Measurements from ENCODE around the gene OR51A2. TPM values are rescaled to one million over a fixed set of nuclear protein-coding genes. Genes with fewer than 3 reads are reported as not detected.
"Not testable (repeated sequence)": the region's sequence is repeated elsewhere in the genome, so short reads cannot be mapped to it uniquely, and the experiment has no call there.

OR51A2 gene, protein sequence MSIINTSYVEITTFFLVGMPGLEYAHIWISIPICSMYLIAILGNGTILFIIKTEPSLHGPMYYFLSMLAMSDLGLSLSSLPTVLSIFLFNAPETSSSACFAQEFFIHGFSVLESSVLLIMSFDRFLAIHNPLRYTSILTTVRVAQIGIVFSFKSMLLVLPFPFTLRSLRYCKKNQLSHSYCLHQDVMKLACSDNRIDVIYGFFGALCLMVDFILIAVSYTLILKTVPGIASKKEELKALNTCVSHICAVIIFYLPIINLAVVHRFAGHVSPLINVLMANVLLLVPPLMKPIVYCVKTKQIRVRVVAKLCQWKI
- total RNA-seq = not detected in 2 replicates
- not detected for polyA plus RNA-seq (2012)

DNA sequence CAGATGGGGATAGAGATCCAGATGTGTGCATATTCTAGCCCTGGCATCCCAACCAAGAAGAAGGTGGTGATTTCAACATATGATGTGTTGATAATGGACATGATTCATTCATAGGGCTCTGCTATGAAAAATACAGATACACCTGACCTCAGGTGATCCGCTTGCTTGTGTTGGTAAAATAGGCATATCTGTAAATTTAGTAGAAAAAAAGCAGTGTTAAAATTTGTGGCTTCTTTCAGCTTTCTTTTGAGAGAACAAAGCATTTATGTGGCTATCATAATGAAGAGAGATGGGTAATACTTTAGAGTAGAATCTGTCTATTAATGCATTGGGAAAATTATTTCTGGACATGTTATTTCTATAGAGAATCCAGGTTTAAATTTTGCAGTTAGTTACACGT, at the start of gene OR51A2:
TSS of gene OR51A2 (minus strand) at position 101 of the 400 bp plus-strand sequence. CDS start at position 101, 0 bp downstream.
- DNase-seq (ENCODE audit: low read depth) = not testable (repeated sequence)

GRCh38 chr11:5004424-5005274, 49.1 kb upstream of the OR51A2 start:
- peak; percentile 73 for DNase-seq (ENCODE audit: low read depth)

- DNase-seq (ENCODE audit: low read depth) = no peak
These were observed 39.0 kb upstream of the OR51A2 start, which contains the start of gene OR51L1 for GRCh38 chr11:4994551-4994950. TSS of gene OR51L1 (plus strand) at chr11:4994851. CDS start at chr11:4998983, 4,132 bp downstream.

GRCh38 chr11:4991060-4991459, 35.5 kb upstream of the OR51A2 start:
- DNase-seq (ENCODE audit: low read depth) = peak; percentile 18

- no peak for DNase-seq (ENCODE audit: low read depth)
These were observed 28.3 kb upstream of the OR51A2 start for GRCh38 chr11:4983841-4984240.

DNA sequence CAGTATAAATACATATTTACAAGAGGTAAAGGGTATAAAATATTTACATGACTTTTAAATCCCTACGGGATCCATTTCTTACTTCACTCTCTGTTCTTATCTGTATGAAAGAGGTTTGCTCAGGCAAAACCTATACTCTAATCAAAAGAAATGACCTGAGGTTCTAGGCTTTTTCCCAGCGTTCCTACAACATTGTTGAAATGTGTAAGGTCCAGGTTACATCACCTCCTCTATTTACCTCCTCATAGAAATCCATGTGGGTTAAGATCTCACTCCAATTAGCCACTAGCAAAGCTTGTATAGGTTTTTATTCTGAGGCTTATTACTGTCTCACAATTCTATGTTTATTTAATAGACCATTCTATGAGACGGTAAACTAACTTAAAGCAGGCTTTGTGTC, 27.2 kb upstream of the OR51A2 start:
- DNase-seq (ENCODE audit: low read depth) = no peak

DNA sequence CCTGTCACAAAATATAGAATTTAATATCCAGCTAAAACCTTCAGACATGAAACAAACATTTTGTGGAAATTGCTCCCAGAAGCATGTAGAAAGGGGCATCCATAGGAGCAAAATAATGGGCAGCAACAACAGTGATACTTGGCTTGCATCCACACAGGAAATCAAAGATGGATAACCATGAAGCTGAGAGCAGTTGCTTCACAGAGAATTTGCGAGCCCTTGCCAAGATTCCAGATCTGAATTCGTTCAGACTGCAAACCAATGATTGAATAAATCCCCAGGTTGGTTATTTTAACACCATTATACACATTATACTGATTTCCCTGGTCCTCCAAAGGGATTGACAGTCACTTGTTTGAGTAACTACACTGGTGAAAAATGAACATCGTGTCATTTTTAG, 23.5 kb upstream of the OR51A2 start:
- DNase-seq (ENCODE audit: low read depth) = no peak

- no peak for DNase-seq (ENCODE audit: low read depth)
These were observed 19.9 kb upstream of the OR51A2 start for GRCh38 chr11:4975436-4975835.

- DNase-seq (ENCODE audit: low read depth) = peak; percentile 25
These were observed 7.3 kb upstream of the OR51A2 start for GRCh38 chr11:4962816-4963215.

- DNase-seq (ENCODE audit: low read depth) = no peak
These were observed 5.4 kb upstream of the OR51A2 start for GRCh38 chr11:4960877-4961276.

DNA sequence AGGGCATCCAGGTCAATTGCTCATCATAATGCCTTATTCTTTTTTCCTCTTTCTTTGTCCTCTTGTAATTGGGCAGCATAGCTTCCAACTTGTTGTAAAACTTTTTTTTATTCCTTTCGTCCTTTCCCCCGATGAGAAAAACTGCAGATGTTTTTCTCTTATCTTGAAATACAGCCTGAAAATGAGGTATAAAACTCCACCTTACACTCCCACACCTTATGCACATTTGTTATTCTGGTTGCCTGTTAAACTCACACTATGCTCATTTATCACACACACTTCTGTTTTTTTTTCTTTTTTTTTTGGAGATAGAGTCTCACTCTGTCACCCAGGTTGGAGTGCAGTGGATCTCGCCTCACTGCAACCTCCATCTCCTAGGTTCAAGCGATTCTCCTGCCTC, 1.9 kb upstream of the OR51A2 start:
- DNase-seq (ENCODE audit: low read depth) = no peak

DNA sequence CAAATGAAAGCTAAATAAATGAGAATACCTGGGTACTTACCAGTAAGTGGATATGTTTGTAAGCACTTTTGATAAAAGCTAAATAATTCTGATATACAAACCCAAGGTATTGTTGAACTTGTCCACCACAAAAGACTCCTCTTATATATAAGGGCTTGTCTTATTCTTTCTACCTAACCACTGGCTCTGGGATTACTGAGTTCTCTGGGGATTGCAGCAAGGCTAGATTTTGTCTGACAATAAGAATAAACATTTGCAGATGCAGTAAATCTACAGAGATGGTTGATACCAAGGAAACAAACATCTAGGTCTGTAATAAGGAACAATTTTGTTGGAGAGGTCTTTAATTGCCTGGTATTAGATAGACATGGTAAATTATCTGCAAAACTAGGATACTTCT, 8.0 kb downstream of the OR51A2 start, which contains the start of gene OR51A4:
TSS of gene OR51A4 (minus strand) at position 101 of the 400 bp plus-strand sequence. CDS start 505 bp downstream, outside the sequence.
- DNase-seq (ENCODE audit: low read depth) = no peak

GRCh38 chr11:4936745-4937144, 18.8 kb downstream of the OR51A2 start:
- DNase-seq (ENCODE audit: low read depth) = no peak

GRCh38 chr11:4932751-4933150, 22.8 kb downstream of the OR51A2 start:
- no peak for DNase-seq (ENCODE audit: low read depth)

- no peak for DNase-seq (ENCODE audit: low read depth)
These were observed 28.9 kb downstream of the OR51A2 start for GRCh38 chr11:4926608-4927007.

DNA sequence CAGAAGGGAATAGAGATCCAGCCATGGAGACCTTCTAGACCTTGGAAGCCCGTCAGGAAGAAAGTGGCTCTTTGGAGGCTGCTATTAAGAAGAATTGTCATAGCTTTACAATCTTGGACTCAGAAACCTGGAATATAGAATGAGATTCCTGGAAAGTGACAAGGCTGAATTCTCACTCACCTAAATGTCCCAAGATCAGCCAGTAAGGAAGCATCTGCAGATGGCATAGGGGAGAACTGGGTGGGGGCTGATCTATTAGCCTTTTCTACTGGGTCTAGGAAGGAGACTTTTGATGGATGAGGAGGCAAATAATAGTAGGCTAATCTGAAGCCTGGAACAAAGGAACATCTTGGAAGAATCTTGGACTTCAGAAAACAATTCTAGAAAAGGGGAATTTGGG, 31.3 kb downstream of the OR51A2 start, which contains the start of gene OR51G1:
TSS of gene OR51G1 (minus strand) at position 101 of the 400 bp plus-strand sequence. CDS start at position 101, 0 bp downstream.
- DNase-seq (ENCODE audit: low read depth) = no peak

- DNase-seq (ENCODE audit: low read depth) = no peak
These were observed 33.2 kb downstream of the OR51A2 start for GRCh38 chr11:4922304-4922703.

DNA sequence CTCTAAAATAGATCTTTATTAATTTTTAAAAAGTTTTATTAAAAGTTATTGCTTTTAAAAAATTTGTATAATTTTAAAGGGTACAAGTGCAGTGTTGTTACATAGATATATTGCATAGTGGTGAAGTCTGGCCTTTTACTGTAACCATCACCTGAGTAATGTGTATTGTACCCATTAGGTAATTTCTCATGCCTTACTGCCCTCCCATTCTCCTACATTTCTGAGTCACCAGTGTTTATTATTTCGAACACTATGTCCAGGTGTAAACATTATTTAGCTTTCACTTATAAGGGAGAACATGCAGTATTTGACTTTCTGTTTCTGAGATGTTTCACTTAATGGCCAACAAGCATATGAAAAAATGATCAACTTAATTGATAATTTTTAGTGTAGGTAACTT, 33.7 kb downstream of the OR51A2 start:
- DNase-seq (ENCODE audit: low read depth) = no peak

GRCh38 chr11:4919250-4919649, 36.3 kb downstream of the OR51A2 start, which contains the start of gene OR51G2:
TSS of gene OR51G2 (minus strand) at chr11:4919350. CDS start at chr11:4915663, 3,687 bp downstream.
- no peak for DNase-seq (ENCODE audit: low read depth)

DNA sequence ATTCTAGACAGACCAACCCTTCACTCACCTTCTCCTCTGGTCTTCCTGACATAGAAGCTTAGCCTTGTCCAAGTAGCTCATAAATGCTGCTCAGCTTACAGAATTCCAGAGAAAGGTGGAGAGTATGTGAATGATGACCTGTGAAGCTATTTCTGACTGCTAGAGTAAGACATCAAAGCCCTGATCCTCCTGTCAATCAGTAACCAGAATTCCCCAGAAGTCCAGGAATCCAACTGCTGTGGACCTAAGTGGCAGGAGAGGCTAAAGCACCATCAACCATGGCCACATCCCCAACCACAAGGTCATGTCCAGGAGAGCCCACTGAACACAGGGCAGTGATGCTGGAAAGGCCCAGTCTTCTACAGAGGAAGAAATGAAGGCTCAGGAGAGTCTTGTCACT, 38.9 kb downstream of the OR51A2 start:
- DNase-seq (ENCODE audit: low read depth) = no peak
